ENCODE data around the gene AGAP1. TPM values are rescaled to one million over a fixed set of nuclear protein-coding genes. Genes with fewer than 3 reads are reported as not detected.

The AGAP1 gene
- total RNA-seq, 3 donors from 2014 or later (not counting 1 experiment from before 2014, with no cell fraction given), result 42.0 to 56.4 (median 45.7) TPM

- no peaks in the 10 kb centered on the region for H3K27me3 ChIP-seq (ENCODE audit: control insufficient read depth, insufficient read depth, low read length)
- WGBS (ENCODE audit: insufficient coverage), result 94% methylated on average over 3 of the region's 3 CpGs
- no peak for DNase-seq
- ATAC-seq, result no peak
- no peak overlapping the region for H3K27ac ChIP-seq (ENCODE audit: low read length)
- H3K9me3 ChIP-seq (ENCODE audit: control insufficient read depth, insufficient read depth, low read length), result no peaks in the 10 kb centered on the region
- no peaks in the 10 kb centered on the region for H3K9me3 Mint-ChIP-seq
- intact Hi-C loops (cut with micrococcal nuclease), result no loop called here
- no peaks in the 10 kb centered on the region for H3K4me1 Mint-ChIP-seq
- H3K36me3 Mint-ChIP-seq, result no peaks in the 10 kb centered on the region
- no peak overlapping the region for H3K4me3 Mint-ChIP-seq
- TF ChIP-seq CTCF (IDR thresholded peaks at IDR 0.05), result no peak
- no peak overlapping the region for H3K4me3 ChIP-seq (ENCODE audit: low read length)
- no peaks in the 10 kb centered on the region for H3K36me3 ChIP-seq (ENCODE audit: control insufficient read depth, insufficient read depth, low read length)
- peaks cover 18 to 35% of the 10 kb centered on the region in 2 donors for H3K27me3 Mint-ChIP-seq (ENCODE audit: low read depth in 2 of 2)
- no peak overlapping the region for H3K27ac Mint-ChIP-seq
- no peaks in the 10 kb centered on the region for H3K4me1 ChIP-seq (ENCODE audit: control insufficient read depth, insufficient read depth, low read length)
These were observed 29.9 kb upstream of the AGAP1 start for GRCh38 chr2:235463893-235464292.

- Histone ChIP-seq H3K27me3 (ENCODE audit: control insufficient read depth, insufficient read depth, low read length) (no peaks in the 10 kb centered on the region), H3K4me1 (ENCODE audit: control insufficient read depth, insufficient read depth, low read length) (no peaks in the 10 kb centered on the region), H3K27ac (ENCODE audit: low read length) (no peak overlapping the region), H3K4me3 (ENCODE audit: low read length) (no peak overlapping the region), H3K9me3 (ENCODE audit: control insufficient read depth, insufficient read depth, low read length) (no peaks in the 10 kb centered on the region), H3K36me3 (ENCODE audit: control insufficient read depth, insufficient read depth, low read length) (no peaks in the 10 kb centered on the region)
- Mint-ChIP-seq H3K36me3 (no peaks in the 10 kb centered on the region), H3K4me1 (no peaks in the 10 kb centered on the region), H3K9me3 (no peaks in the 10 kb centered on the region), H3K27ac (no peak overlapping the region), H3K4me3 (no peak overlapping the region), H3K27me3 (ENCODE audit: low read depth in 2 of 2) (peaks cover 8 to 35% of the 10 kb centered on the region in 2 donors)
- 77% methylated on average over 4 of the region's 5 CpGs for WGBS (ENCODE audit: insufficient coverage)
- no peak for TF ChIP-seq CTCF (IDR thresholded peaks at IDR 0.05)
- DNase-seq, result no peak
- intact Hi-C loops (cut with micrococcal nuclease), result no loop called here
- ATAC-seq, result no peak
These were observed 26.3 kb upstream of the AGAP1 start for GRCh38 chr2:235467588-235467987.

- Histone ChIP-seq H3K27me3 (ENCODE audit: control insufficient read depth, insufficient read depth, low read length) (no peaks in the 10 kb centered on the region), H3K9me3 (ENCODE audit: control insufficient read depth, insufficient read depth, low read length) (no peaks in the 10 kb centered on the region), H3K27ac (ENCODE audit: low read length) (no peak overlapping the region), H3K4me3 (ENCODE audit: low read length) (no peak overlapping the region), H3K4me1 (ENCODE audit: control insufficient read depth, insufficient read depth, low read length) (no peaks in the 10 kb centered on the region), H3K36me3 (ENCODE audit: control insufficient read depth, insufficient read depth, low read length) (no peaks in the 10 kb centered on the region)
- ATAC-seq (no peak), DNase-seq (no peak)
- Mint-ChIP-seq H3K27ac (no peak overlapping the region), H3K36me3 (no peaks in the 10 kb centered on the region), H3K4me1 (no peaks in the 10 kb centered on the region), H3K4me3 (no peak overlapping the region), H3K27me3 (ENCODE audit: low read depth in 2 of 2) (peaks cover 5 to 22% of the 10 kb centered on the region in 2 donors), H3K9me3 (no peaks in the 10 kb centered on the region)
- TF ChIP-seq CTCF (IDR thresholded peaks at IDR 0.05), result no peak
- WGBS (ENCODE audit: insufficient coverage), result 53% methylated on average over 6 of the region's 9 CpGs
- intact Hi-C loops (cut with micrococcal nuclease), result no loop called here
These were observed 24.7 kb upstream of the AGAP1 start for GRCh38 chr2:235468978-235469655.

All from natural killer cell (primary cell).